ENCODE measurements around the gene MCF2L. TPM values are rescaled to one million over a fixed set of nuclear protein-coding genes. Genes with fewer than 3 reads are reported as not detected.
"Not testable (repeated sequence)": the region's sequence is repeated elsewhere in the genome, so short reads cannot be mapped to it uniquely, and the experiment has no call there.

MCF2L gene
- 0.89 TPM for polyA plus RNA-seq (2013, experiment 1 of 2; ENCODE audit: insufficient read length)
- 1.3 TPM for polyA plus RNA-seq (2013, experiment 2 of 2; ENCODE audit: insufficient read length)

DNA sequence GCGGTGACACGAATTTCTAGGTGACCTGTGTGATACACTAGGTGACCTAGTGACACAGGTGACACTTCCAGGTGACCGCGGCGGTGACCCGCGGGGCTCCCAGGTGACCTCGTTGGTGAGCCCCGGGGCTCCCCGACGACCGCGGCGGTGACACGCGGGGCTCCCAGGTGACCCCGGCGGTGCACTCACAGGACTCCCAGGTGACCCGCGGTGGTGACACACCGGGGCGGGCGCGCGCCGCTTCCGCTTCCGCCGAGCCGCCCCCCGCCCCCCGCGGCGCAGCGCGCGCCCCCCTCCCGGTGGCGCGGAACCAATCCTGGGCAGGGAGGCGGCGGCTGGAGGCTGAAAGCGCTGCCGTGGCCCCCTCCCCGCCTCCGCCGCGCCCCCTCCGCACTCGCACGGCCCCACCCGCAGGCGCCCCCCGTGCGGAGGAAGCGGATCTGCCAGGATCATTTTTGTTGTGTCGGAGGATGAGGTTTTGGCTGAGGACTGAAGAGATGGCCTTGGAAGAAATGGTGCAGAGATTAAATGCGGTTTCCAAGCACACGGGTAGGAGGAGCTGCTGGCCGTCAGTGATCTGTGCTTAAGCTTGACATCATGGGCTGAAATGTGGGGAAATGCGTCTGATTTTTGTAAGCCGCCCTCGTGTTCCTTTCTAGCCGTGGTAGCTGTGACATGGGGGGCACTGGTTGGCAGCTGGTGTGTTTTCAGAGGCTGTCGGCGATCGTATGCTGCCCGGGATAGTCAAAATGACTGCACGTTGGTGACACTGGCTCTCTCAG lies at the start of gene MCF2L:
TSS of gene MCF2L (plus strand) at position 305 of the 782 bp plus-strand sequence. CDS start at position 471, 166 bp downstream.
- DNase-seq: peak; percentile 25

GRCh38 chr13:112923962-112924361 lies 45.1 kb upstream of the MCF2L start:
- no peak for DNase-seq

- no peak for DNase-seq
Measured at GRCh38 chr13:112924365-112924764, 44.6 kb upstream of the MCF2L start.

- no peak for DNase-seq
Measured at GRCh38 chr13:112926003-112926402, 43.0 kb upstream of the MCF2L start.

DNA sequence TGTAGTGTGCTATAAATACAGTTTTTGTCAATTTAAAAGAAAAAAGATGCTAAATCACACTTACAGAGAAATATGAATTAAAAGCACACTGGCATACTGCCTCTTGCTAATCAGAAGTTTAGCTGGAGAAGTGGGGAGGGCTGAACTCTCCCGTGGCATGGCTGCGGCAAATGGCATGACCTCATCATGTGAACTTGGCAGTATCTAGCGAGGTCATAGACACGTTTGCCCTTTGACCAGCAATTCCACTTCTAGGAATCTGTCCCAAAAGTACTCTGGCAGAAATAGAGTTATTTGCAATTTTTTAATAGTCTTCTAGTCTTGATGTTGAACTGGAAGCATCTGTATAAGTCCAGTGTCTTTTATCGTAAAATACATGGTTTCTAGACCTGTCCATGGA lies 42.0 kb upstream of the MCF2L start:
- DNase-seq: no peak

- DNase-seq: no peak
Measured at GRCh38 chr13:112928020-112928971, 40.7 kb upstream of the MCF2L start.

DNA sequence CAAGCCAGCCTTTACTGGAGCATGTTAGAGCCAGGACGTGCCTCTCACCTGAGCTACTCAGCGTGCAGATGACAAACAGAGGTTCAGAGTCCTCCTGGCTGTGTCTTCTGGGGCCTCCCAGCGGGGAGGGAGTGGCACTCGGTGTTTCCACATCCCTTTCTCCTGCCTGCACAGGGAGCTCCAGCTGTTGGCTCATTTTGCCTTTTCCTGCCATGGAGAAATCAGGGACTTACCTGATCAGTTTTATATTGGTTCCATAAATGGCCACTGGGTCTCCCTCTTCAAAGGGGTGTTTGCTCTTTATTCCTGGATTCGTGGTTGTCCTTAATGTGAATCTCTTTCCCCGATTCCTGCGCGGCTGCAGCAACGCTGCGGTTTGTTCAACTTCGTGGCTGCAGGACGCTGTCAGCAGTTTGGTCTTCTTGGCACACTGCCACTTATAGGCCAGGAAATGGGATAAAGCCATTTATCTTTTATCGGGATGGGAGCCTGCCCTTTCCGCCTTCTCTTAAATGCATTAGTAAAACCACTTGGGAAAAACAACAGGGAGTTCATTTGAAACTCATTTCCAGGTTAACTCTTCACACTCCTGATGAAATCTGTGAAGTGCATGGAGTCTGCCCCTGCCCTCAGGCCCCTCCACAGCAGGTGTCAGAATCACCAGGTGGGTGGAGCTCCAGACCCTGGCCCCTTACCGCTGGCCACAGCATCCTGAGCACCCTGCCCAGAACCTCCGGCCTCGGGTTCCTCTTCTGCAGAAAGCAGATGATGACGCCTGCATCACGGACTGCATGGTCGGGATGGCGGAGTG lies 39.8 kb upstream of the MCF2L start:
- DNase-seq: peak; percentile 24

DNA sequence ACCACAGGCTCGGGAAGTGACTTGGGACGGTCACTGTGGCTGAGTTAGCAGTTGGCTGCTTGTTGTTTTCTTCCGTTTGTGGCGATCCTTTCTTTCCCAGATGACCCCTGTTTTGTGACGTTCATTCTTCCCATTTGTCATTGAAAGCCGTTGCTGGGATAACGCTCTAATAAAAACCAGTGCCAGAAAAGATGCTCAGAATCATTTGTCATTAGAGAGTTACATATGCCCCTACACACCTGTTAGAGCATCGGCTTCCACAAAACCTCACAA lies 39.3 kb upstream of the MCF2L start:
- DNase-seq: no peak

DNA sequence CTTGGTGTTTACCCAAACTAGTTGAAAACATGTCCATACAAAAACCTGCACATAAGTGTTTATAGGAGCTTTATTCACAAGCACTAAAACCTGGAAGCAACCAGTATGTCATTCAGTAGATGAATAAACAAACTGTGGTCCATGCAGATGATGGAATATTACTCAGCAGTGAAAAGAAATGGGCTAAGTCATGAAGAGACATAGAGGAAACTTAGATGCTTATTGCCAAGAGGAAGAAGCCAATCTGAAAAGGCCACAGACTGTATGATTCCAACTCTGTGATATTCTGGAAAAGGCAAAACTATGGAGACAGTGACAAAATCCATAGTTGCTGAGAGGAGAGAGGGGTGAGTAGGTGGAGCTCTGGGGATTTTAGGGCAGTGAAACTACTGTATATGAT lies 38.8 kb upstream of the MCF2L start:
- DNase-seq: no peak

DNA sequence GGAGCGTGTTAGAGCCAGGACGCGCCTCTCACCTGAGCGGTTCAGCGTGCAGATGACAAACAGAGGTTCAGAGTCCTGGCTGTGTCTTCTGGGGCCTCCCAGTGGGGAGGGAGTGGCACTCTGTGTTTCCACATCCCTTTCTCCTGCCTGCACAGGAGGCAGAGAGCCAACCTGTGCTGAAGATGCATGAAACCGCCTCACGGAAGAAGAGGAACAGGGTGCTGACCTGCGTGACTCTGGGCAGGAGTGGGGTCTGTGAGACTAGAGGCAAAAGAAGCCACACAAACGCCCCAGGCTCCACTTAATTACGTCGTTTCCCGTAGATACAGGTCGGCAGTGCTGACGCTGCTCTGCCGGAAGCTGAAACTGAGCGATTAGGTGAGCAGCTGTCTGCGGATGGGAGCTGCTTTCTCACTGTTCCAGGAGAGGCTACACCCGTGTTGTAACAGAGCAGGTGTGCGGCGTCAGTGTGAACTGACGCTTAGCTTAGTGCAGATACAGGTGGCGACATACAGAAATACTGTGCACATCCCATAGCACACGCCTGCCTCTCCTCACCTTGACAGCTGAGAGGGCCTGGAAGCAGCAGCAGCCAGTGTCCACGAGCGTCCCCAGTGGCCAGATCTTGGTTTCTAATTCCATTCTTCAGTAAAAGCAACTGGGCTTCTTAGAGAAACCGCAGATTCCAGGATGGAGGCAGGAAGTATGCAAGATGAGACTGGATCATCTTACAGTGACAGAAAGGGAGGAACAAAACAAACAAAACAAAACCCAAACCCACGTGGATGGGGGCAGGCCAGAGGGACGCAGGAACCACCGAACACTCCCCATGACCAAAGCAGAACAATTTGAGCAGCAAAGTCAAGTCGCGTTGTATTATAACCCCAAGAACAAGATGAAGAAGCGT lies 37.7 kb upstream of the MCF2L start:
- peak; percentile 77 for DNase-seq

GRCh38 chr13:112932971-112933370 lies 36.0 kb upstream of the MCF2L start:
- DNase-seq: no peak

GRCh38 chr13:112933649-112934048 lies 35.4 kb upstream of the MCF2L start:
- no peak for DNase-seq

DNA sequence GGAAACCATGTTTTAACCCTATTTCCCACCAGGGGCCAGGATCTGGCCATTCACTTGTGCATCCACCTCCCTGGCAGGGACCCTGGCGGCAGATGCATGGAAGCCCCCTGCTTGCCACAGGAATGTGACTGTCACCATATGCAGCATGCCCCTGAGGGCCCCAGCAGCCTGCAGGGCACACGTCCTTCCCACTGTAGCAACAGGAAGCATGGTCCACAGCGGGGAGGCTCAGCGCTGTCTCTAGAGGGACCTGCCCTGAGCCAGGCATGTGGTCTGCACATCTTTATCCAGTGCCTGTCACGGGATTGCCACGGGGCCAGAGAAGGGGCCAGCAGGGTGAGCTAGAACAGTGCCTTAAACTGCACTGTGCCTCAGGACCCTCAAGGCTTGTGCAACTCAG lies 34.9 kb upstream of the MCF2L start:
- DNase-seq: no peak

GRCh38 chr13:112938680-112939079 lies 30.3 kb upstream of the MCF2L start:
- DNase-seq: no peak

DNA sequence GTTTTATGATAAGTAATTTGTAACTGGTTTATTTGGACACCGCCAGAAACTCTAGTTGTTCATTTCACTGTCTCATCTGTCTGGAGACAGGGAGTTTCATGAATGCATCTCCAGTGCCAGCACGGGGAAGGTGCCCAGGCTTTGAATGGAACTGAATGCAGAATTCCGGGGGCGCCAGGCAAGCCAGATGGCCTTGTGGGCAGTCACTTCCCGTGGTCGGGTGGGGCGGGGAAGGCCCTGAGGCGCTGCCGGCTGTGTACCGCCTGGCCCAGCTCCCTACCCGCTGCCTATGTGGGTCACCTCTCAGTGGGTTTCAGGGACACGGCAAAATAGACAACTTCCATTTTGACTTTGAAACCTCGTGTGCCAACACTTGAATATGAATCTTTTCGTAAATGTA lies 28.8 kb upstream of the MCF2L start:
- DNase-seq: no peak

- DNase-seq: no peak
Measured at GRCh38 chr13:112941349-112941748, 27.7 kb upstream of the MCF2L start.

- DNase-seq: not testable (repeated sequence)
Measured at GRCh38 chr13:112941765-112942164, 27.2 kb upstream of the MCF2L start.

- DNase-seq: peak; percentile 91
Measured at GRCh38 chr13:112942689-112943308, 26.2 kb upstream of the MCF2L start.

GRCh38 chr13:112943309-112944125 lies 25.5 kb upstream of the MCF2L start:
- peak; percentile 26 for DNase-seq

DNA sequence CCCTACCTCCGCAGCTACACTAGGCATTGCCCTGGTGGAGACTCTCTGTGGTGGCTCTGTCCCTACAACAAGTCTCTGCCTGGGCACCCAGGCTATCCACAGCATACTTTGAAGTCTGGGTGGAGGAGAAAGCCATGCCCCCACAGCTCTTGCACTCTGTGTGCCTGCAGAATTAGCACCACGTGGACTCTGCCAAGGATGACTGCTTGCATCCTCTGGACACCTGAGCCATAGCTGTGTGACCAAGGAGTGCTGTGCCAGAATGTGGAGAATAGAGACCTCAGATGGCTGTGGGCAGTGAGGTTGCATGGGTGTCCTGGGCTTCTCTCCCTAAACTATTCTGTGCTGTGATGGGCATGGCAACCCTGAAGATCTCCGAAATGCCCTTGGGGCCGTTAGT lies 21.2 kb upstream of the MCF2L start:
- no peak for DNase-seq

Data from fibroblast of skin of scalp (primary cell).